HEK293 (cell line): ENCODE data around the gene ETV6.

Source experiments
- CTCF ChIP-seq: fragments of 450-650 bp; formaldehyde crosslinking; IDR thresholded peaks from 2 replicates; pipeline ENCODE4 v1.5.1; 2016; ENCODE audit warnings: missing biosample characterization, missing genetic modification characterization
- ZNF114 ChIP-seq: fragments of 450-650 bp; formaldehyde crosslinking; IDR thresholded peaks from 2 replicates; pipeline ENCODE4 v1.5.0; 2017; ENCODE audit warnings: missing biosample characterization, missing genetic modification characterization
- TF ChIP-seq, protein P1 (sequence below): fragments of 450-650 bp; formaldehyde crosslinking; IDR thresholded peaks from 2 replicates; pipeline ENCODE4 v1.5.1; 2016; ENCODE audit warnings: missing biosample characterization, missing genetic modification characterization

DNA sequence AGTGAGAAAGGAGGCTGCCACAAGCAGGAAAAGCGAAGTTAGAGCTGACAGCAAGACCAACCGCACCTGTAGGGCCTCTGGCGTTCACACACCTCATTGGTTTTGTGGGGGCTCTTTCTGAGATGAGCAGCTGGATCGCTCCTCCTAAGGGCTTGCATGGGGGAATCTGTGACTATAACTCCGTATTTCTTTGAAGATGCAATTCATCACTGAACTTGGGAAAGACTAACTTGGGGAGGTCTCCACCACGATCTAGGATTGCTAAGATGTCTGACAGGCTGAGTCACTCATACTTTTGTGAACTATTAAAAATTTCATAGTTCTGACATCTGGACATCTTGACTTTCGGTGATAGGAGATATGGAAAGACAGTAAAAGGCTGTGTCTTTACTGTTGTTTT lies 173.6 kb downstream of the ETV6 start:
- TF ChIP-seq CTCF (tag by site-specific recombination) (no peak), ZNF114 (tag by site-specific recombination) (no peak)
- TF ChIP-seq, protein P1, sequence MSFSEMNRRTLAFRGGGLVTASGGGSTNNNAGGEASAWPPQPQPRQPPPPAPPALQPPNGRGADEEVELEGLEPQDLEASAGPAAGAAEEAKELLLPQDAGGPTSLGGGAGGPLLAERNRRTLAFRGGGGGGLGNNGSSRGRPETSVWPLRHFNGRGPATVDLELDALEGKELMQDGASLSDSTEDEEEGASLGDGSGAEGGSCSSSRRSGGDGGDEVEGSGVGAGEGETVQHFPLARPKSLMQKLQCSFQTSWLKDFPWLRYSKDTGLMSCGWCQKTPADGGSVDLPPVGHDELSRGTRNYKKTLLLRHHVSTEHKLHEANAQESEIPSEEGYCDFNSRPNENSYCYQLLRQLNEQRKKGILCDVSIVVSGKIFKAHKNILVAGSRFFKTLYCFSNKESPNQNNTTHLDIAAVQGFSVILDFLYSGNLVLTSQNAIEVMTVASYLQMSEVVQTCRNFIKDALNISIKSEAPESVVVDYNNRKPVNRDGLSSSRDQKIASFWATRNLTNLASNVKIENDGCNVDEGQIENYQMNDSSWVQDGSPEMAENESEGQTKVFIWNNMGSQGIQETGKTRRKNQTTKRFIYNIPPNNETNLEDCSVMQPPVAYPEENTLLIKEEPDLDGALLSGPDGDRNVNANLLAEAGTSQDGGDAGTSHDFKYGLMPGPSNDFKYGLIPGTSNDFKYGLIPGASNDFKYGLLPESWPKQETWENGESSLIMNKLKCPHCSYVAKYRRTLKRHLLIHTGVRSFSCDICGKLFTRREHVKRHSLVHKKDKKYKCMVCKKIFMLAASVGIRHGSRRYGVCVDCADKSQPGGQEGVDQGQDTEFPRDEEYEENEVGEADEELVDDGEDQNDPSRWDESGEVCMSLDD (tag by site-specific recombination), result no peak
